ENCODE results near the gene ZCCHC14.

The ZCCHC14 gene

DNA sequence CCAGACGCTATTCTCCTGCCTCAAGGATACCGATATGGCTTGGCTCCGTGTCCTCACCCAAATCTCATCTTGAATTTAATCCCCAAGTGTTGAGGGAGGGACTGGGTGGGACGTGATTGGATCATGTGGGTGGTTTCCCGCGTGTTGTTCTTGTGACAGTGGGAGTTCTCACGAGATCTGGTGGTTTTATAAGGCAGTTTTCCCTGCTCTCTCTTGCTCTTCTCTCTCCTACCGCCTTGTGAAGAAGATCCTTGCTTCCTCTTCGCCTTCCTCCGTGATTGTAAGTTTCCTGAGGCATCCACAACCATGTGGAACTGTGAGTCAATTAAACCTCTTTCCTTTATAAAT, 43.9 kb upstream of the ZCCHC14 start:
- no peak for DNase-seq

DNA sequence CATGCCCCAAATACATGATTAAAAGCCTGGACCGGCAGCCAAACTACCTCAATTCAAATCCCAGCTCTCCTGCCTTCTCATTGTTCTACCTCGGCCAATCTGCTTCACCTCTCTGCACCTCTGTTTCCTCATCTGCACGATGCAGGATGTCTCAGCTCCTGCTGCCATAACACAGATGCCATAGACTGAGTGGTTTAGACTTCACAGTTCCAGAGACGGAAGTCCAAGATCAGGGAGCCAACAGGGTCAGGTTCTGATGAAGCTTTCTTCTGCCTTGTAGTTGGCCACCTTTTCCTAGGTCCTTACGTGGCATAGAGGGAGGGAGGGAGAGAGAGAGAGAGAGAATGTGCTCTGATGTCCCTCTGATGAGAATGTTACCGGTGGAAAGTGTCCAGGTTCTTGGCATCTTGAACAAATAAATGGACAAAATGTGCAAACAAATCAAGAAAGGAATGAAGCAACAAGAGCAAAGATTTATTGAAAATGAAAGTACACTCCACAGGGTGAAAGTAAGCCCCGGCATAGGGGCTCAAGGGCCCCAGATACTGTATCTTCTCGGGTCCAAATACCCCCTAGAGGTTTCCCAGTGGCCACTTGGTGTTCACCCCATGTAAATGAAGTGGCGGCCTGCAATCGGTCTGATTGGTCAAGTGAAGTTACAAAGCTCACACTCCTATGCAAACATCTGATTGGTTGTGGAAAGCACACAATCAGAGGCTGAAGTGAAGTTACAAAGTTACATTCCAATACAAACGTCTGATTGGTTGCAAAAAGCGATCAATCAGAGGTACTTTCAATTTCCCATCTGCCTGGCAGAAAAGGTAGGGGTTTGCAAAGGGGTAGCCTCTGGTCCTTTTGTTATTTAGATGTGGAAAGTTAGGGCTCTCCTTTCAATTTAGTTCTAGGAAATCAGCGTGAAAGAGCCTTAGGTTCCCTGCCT, 43.3 kb upstream of the ZCCHC14 start:
- WGBS (ENCODE audit: extremely low coverage, insufficient coverage, insufficient read length) = no CpG with 5 or more reads among the region's 13 CpGs
- Histone ChIP-seq H3K4me2 (ENCODE audit: low read length) (no peak overlapping the region), H4K8ac (ENCODE audit: low read depth, low read length) (no peak overlapping the region), H3K79me2 (ENCODE audit: control insufficient read depth, insufficient read depth, low read length, poor library complexity) (no peaks in the 10 kb centered on the region), H3K9me3 (ENCODE audit: insufficient read depth, low read depth, low read length) (peaks cover 18% of the 10 kb centered on the region), H2AK5ac (ENCODE audit: low read length) (no peak overlapping the region), H3K79me1 (ENCODE audit: low read length) (no peaks in the 10 kb centered on the region), H2BK5ac (ENCODE audit: low read depth, low read length, poor library complexity) (no peak overlapping the region), H3K27me3 (ENCODE audit: insufficient read depth, low read length) (no peaks in the 10 kb centered on the region), H3K23ac (ENCODE audit: low read length) (no peak overlapping the region), H3K9ac (ENCODE audit: low read length) (no peak overlapping the region), H2BK12ac (ENCODE audit: low read length) (no peak overlapping the region), H4K12ac (ENCODE audit: low read depth, low read length) (no peak overlapping the region), H3K4me1 (ENCODE audit: control insufficient read depth in 1 of 2, insufficient read depth in 2 of 2, low read length in 2 of 2) (no peaks in the 10 kb centered on the region), H3K36me3 (ENCODE audit: control insufficient read depth in 1 of 2, insufficient read depth in 2 of 2, low read length in 2 of 2) (no peaks in the 10 kb centered on the region), H2AFZ (ENCODE audit: insufficient read depth, low read length, poor library complexity) (no peak overlapping the region), H3K27ac (ENCODE audit: low read depth, low read length) (no peak overlapping the region), H3K18ac (ENCODE audit: low read length) (no peak overlapping the region), H4K91ac (ENCODE audit: low read depth, low read length) (no peak overlapping the region), H2BK120ac (ENCODE audit: insufficient read depth, low read length, poor library complexity) (no peak overlapping the region), H3K4ac (ENCODE audit: low read depth, low read length) (no peak overlapping the region), H3K4me3 (ENCODE audit: low read depth, low read length) (no peak overlapping the region), H3K14ac (ENCODE audit: low read length) (no peak overlapping the region)
- DNase-seq = no peak

More for the DNA sequence above, 43.9 kb upstream of the ZCCHC14 start:
- no peak overlapping the region for H4K91ac ChIP-seq (ENCODE audit: low read depth, low read length)
- H3K79me2 ChIP-seq (ENCODE audit: control insufficient read depth, insufficient read depth, low read length, poor library complexity) = no peaks in the 10 kb centered on the region
- no peak overlapping the region for H2BK12ac ChIP-seq (ENCODE audit: low read length)
- WGBS (ENCODE audit: extremely low coverage, insufficient coverage, insufficient read length) = no CpG with 5 or more reads among the region's 10 CpGs
- H3K23ac ChIP-seq (ENCODE audit: low read length) = no peak overlapping the region
- no peak overlapping the region for H4K8ac ChIP-seq (ENCODE audit: low read depth, low read length)
- peaks cover 18% of the 10 kb centered on the region for H3K9me3 ChIP-seq (ENCODE audit: insufficient read depth, low read depth, low read length)
- no peak overlapping the region for H3K27ac ChIP-seq (ENCODE audit: low read depth, low read length)
- H3K14ac ChIP-seq (ENCODE audit: low read length) = no peak overlapping the region
- no peak overlapping the region for H4K12ac ChIP-seq (ENCODE audit: low read depth, low read length)
- no peaks in the 10 kb centered on the region for H3K27me3 ChIP-seq (ENCODE audit: insufficient read depth, low read length)
- no peak overlapping the region for H3K4ac ChIP-seq (ENCODE audit: low read depth, low read length)
- no peaks in the 10 kb centered on the region for H3K4me1 ChIP-seq (ENCODE audit: control insufficient read depth in 1 of 2, insufficient read depth in 2 of 2, low read length in 2 of 2)
- no peak overlapping the region for H3K4me2 ChIP-seq (ENCODE audit: low read length)
- no peak overlapping the region for H3K9ac ChIP-seq (ENCODE audit: low read length)
- H2BK5ac ChIP-seq (ENCODE audit: low read depth, low read length, poor library complexity) = no peak overlapping the region
- H2BK120ac ChIP-seq (ENCODE audit: insufficient read depth, low read length, poor library complexity) = no peak overlapping the region
- no peaks in the 10 kb centered on the region for H3K36me3 ChIP-seq (ENCODE audit: control insufficient read depth in 1 of 2, insufficient read depth in 2 of 2, low read length in 2 of 2)
- H2AFZ ChIP-seq (ENCODE audit: insufficient read depth, low read length, poor library complexity) = no peak overlapping the region
- H2AK5ac ChIP-seq (ENCODE audit: low read length) = no peak overlapping the region
- H3K4me3 ChIP-seq (ENCODE audit: low read depth, low read length) = no peak overlapping the region
- no peaks in the 10 kb centered on the region for H3K79me1 ChIP-seq (ENCODE audit: low read length)
- no peak overlapping the region for H3K18ac ChIP-seq (ENCODE audit: low read length)

DNA sequence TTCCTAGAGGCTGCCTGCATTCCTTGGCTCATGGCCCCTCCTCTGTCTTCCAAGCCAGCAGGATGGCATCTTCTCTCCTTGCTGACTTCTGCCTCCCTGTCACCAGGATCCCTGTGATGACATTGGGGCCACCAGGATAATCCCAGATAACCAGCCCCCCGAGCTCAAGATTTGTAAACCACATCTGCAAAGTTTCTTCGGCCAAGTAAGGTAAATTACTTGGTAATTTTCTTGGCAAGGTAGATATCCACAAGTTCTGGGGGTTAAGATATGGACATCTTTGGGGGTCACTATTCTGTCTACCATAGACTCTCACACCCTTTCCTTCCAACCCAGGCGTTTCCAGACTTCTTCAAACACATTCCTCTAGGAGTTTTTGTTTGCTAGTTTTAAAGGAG, 42.6 kb upstream of the ZCCHC14 start:
- no peak overlapping the region for H3K4ac ChIP-seq (ENCODE audit: low read depth, low read length)
- H2AK5ac ChIP-seq (ENCODE audit: low read length) = no peak overlapping the region
- no peaks in the 10 kb centered on the region for H3K79me2 ChIP-seq (ENCODE audit: control insufficient read depth, insufficient read depth, low read length, poor library complexity)
- no peak overlapping the region for H3K9ac ChIP-seq (ENCODE audit: low read length)
- no peak for DNase-seq
- no peak overlapping the region for H3K18ac ChIP-seq (ENCODE audit: low read length)
- H3K4me2 ChIP-seq (ENCODE audit: low read length) = no peak overlapping the region
- H2AFZ ChIP-seq (ENCODE audit: insufficient read depth, low read length, poor library complexity) = no peak overlapping the region
- H2BK12ac ChIP-seq (ENCODE audit: low read length) = no peak overlapping the region
- no peak overlapping the region for H2BK5ac ChIP-seq (ENCODE audit: low read depth, low read length, poor library complexity)
- H3K36me3 ChIP-seq (ENCODE audit: control insufficient read depth in 1 of 2, insufficient read depth in 2 of 2, low read length in 2 of 2) = no peaks in the 10 kb centered on the region
- no peaks in the 10 kb centered on the region for H3K79me1 ChIP-seq (ENCODE audit: low read length)
- no CpG with 5 or more reads among the region's 3 CpGs for WGBS (ENCODE audit: extremely low coverage, insufficient coverage, insufficient read length)
- H3K9me3 ChIP-seq (ENCODE audit: insufficient read depth, low read depth, low read length) = peaks cover 18% of the 10 kb centered on the region
- H3K27me3 ChIP-seq (ENCODE audit: insufficient read depth, low read length) = no peaks in the 10 kb centered on the region
- no peak overlapping the region for H4K8ac ChIP-seq (ENCODE audit: low read depth, low read length)
- H3K4me1 ChIP-seq (ENCODE audit: control insufficient read depth in 1 of 2, insufficient read depth in 2 of 2, low read length in 2 of 2) = no peaks in the 10 kb centered on the region
- H4K91ac ChIP-seq (ENCODE audit: low read depth, low read length) = no peak overlapping the region
- no peak overlapping the region for H3K23ac ChIP-seq (ENCODE audit: low read length)
- no peak overlapping the region for H3K27ac ChIP-seq (ENCODE audit: low read depth, low read length)
- H4K12ac ChIP-seq (ENCODE audit: low read depth, low read length) = no peak overlapping the region
- H3K4me3 ChIP-seq (ENCODE audit: low read depth, low read length) = no peak overlapping the region
- H3K14ac ChIP-seq (ENCODE audit: low read length) = no peak overlapping the region
- H2BK120ac ChIP-seq (ENCODE audit: insufficient read depth, low read length, poor library complexity) = no peak overlapping the region

DNA sequence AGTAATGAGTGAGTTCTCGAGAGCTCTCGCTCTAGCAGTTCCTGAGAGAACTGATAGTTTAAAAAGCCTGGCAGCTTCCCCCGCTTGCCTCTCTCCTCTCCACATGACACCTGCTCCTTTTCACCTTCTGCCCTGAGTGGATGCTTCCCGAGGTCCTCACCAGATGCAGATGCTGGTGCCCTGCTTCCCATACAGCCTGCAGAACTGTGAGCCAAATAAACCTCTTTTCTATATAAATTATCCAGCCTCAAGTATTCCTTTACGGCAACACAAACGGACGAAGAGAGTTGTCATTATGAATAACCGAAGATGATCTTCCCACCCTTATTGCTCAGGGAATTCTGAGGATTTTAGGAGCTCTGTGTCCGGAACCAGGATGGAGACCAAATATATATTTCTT, 41.9 kb upstream of the ZCCHC14 start:
- H3K27me3 ChIP-seq (ENCODE audit: insufficient read depth, low read length) = no peaks in the 10 kb centered on the region
- WGBS (ENCODE audit: extremely low coverage, insufficient coverage, insufficient read length) = no CpG with 5 or more reads among the region's 9 CpGs
- no peak overlapping the region for H4K12ac ChIP-seq (ENCODE audit: low read depth, low read length)
- H2BK120ac ChIP-seq (ENCODE audit: insufficient read depth, low read length, poor library complexity) = no peak overlapping the region
- no peak overlapping the region for H3K23ac ChIP-seq (ENCODE audit: low read length)
- H3K14ac ChIP-seq (ENCODE audit: low read length) = no peak overlapping the region
- no peaks in the 10 kb centered on the region for H3K36me3 ChIP-seq (ENCODE audit: control insufficient read depth in 1 of 2, insufficient read depth in 2 of 2, low read length in 2 of 2)
- H2BK12ac ChIP-seq (ENCODE audit: low read length) = no peak overlapping the region
- no peak overlapping the region for H3K4me2 ChIP-seq (ENCODE audit: low read length)
- H2AFZ ChIP-seq (ENCODE audit: insufficient read depth, low read length, poor library complexity) = no peak overlapping the region
- no peaks in the 10 kb centered on the region for H3K79me2 ChIP-seq (ENCODE audit: control insufficient read depth, insufficient read depth, low read length, poor library complexity)
- H3K4ac ChIP-seq (ENCODE audit: low read depth, low read length) = no peak overlapping the region
- H4K91ac ChIP-seq (ENCODE audit: low read depth, low read length) = no peak overlapping the region
- no peak overlapping the region for H2BK5ac ChIP-seq (ENCODE audit: low read depth, low read length, poor library complexity)
- no peaks in the 10 kb centered on the region for H3K4me1 ChIP-seq (ENCODE audit: control insufficient read depth in 1 of 2, insufficient read depth in 2 of 2, low read length in 2 of 2)
- no peak overlapping the region for H3K9ac ChIP-seq (ENCODE audit: low read length)
- H3K18ac ChIP-seq (ENCODE audit: low read length) = no peak overlapping the region
- no peak overlapping the region for H3K4me3 ChIP-seq (ENCODE audit: low read depth, low read length)
- no peak for DNase-seq
- H3K27ac ChIP-seq (ENCODE audit: low read depth, low read length) = no peak overlapping the region
- no peak overlapping the region for H2AK5ac ChIP-seq (ENCODE audit: low read length)
- H4K8ac ChIP-seq (ENCODE audit: low read depth, low read length) = no peak overlapping the region
- H3K79me1 ChIP-seq (ENCODE audit: low read length) = no peaks in the 10 kb centered on the region
- H3K9me3 ChIP-seq (ENCODE audit: insufficient read depth, low read depth, low read length) = peaks cover 18% of the 10 kb centered on the region
